Caco-2 (cell line): Measurements from ENCODE around the gene GRB14. TPM values are rescaled to one million over a fixed set of nuclear protein-coding genes. Genes with fewer than 3 reads are reported as not detected.

Source experiments
- BruUV-seq: library from RNA; stranded (reverse); fragments of 400-500 nt; replicated peaks from 2 replicates; lab custom pipeline; 2021; lab: Mats Ljungman, UMichigan
- CTCF ChIA-PET: fragments of 300-600 bp; sonication (Branson Sonifier 250); formaldehyde crosslinking; loops from one replicate; lab custom pipeline; 2022; ENCODE audit warnings: antibody characterized with exemption; lab: Charles Lee
- POLR2A ChIA-PET: fragments of 300-600 bp; sonication (Branson Sonifier 250); formaldehyde crosslinking; loops from one replicate; lab custom pipeline; 2022; ENCODE audit warnings: antibody characterized with exemption; lab: Charles Lee
- DNase-seq, 2 experiments: peaks; one replicate each; pipeline versions ENCODE4 v3.0.0 to v3.0.0-alpha.2; 2020 to 2022
- H3K27me3 ChIP-seq: replicated peaks from 2 replicates; pipeline ENCODE4 v1.6.0; 2011; ENCODE audit warnings: low read length; ENCODE audit not compliant: control insufficient read depth, insufficient read depth
- H3K36me3 ChIP-seq: 2 replicates; pipeline ENCODE4 v1.5.1; 2011; ENCODE audit warnings: low read length; ENCODE audit not compliant: control insufficient read depth, insufficient read depth
- H3K4me1 ChIP-seq: fragments of 250-450 bp; sonication (Bioruptor Pico); 2 replicates; pipeline ENCODE4 v1.5.1; 2020; ENCODE audit warnings: mild to moderate bottlenecking
- H3K4me3 ChIP-seq: 2 replicates; pipeline ENCODE4 v1.5.1; 2011; ENCODE audit warnings: low read depth, mild to moderate bottlenecking, control low read depth, low read length
- H3K9me3 ChIP-seq: fragments of 250-450 bp; sonication (Bioruptor Pico); 2 replicates; pipeline ENCODE4 v1.5.1; 2020; ENCODE audit warnings: mild to moderate bottlenecking, moderate library complexity
- H3K27ac Mint-ChIP-seq: one replicate; pipeline ENCODE4 v1.8.0; 2022; ENCODE audit warnings: mixed read lengths; ENCODE audit not compliant: unreplicated experiment
- H3K27me3 Mint-ChIP-seq: one replicate; pipeline ENCODE4 v1.8.0; 2022; ENCODE audit warnings: mixed read lengths; ENCODE audit not compliant: insufficient read depth, unreplicated experiment
- H3K36me3 Mint-ChIP-seq: one replicate; pipeline ENCODE4 v1.8.0; 2022; ENCODE audit warnings: mild to moderate bottlenecking, mixed read lengths; ENCODE audit not compliant: insufficient read depth, unreplicated experiment
- H3K4me1 Mint-ChIP-seq: one replicate; pipeline ENCODE4 v1.8.0; 2022; ENCODE audit warnings: low read depth, mixed read lengths; ENCODE audit not compliant: unreplicated experiment
- H3K4me3 Mint-ChIP-seq: one replicate; pipeline ENCODE4 v1.8.0; 2022; ENCODE audit warnings: mild to moderate bottlenecking, moderate library complexity, mixed read lengths; ENCODE audit not compliant: unreplicated experiment
- H3K9me3 Mint-ChIP-seq: one replicate; pipeline ENCODE4 v1.8.0; 2022; ENCODE audit warnings: mixed read lengths; ENCODE audit not compliant: unreplicated experiment
- CTCF ChIP-seq, 2 experiments: fragments of 200-600 bp in 1 of 2; IDR thresholded peaks; 1 replicate in 1 of 2; 2 replicates in 1 of 2; pipeline versions ENCODE4 v1.5.1 to v1.8.0; 2011 to 2022; ENCODE audit warnings: antibody characterized with exemption in 1 of 2, control low read depth in 1 of 2, inconsistent platforms in 1 of 2, low read depth in 1 of 2, low read length in 1 of 2, mild to moderate bottlenecking in 1 of 2, moderate library complexity in 1 of 2; ENCODE audit not compliant: insufficient read depth in 1 of 2, severe bottlenecking in 1 of 2, unreplicated experiment in 1 of 2
- intact Hi-C: fragments of 100-400 bp; cut with micrococcal nuclease; formaldehyde crosslinking; loops from one replicate; pipeline ENCODE4 v1.10.0; 2022; ENCODE audit not compliant: unreplicated experiment
- total RNA-seq: library from RNA; stranded (reverse); gene quantifications from 2 replicates; pipeline ENCODE4 v1.2.3, GENCODE V29; 2022

Gene GRB14
- total RNA-seq, 1 experiment from 2014 or later: 12.7 TPM

GRCh38 chr2:164593541-164593940 lies 27.7 kb downstream of the GRB14 start:
- TF ChIP-seq CTCF (IDR thresholded peaks at IDR 0.05; ENCODE audit: insufficient read depth in 1 of 2, low read depth in 1 of 2, low read length in 1 of 2, severe bottlenecking in 1 of 2, unreplicated experiment in 1 of 2): no peak
- no peaks in the 10 kb centered on the region; the same call in 1 of the 2 replicates for H3K36me3 ChIP-seq
- H3K4me3 ChIP-seq: no peak overlapping the region
- intact Hi-C loops: no loop called here
- BruUV-seq: no TSS peak
- DNase-seq: no peak
- no peaks in the 10 kb centered on the region for H3K4me1 ChIP-seq
- H3K27me3 ChIP-seq: no peaks in the 10 kb centered on the region
- no peaks in the 10 kb centered on the region for H3K9me3 ChIP-seq
- Mint-ChIP-seq H3K27me3 (no peaks in the 10 kb centered on the region), H3K4me3 (no peak overlapping the region), H3K27ac (no peak overlapping the region), H3K36me3 (peaks cover 4% of the 10 kb centered on the region), H3K4me1 (peaks cover 6% of the 10 kb centered on the region), H3K9me3 (peaks cover 10% of the 10 kb centered on the region)
- POLR2A ChIA-PET: no interaction called here
- CTCF ChIA-PET: no interaction called here

GRCh38 chr2:164589522-164589921 lies 31.8 kb downstream of the GRB14 start:
- no peak for TF ChIP-seq CTCF (IDR thresholded peaks at IDR 0.05; ENCODE audit: insufficient read depth in 1 of 2, low read depth in 1 of 2, low read length in 1 of 2, severe bottlenecking in 1 of 2, unreplicated experiment in 1 of 2)
- Histone ChIP-seq H3K4me3 (no peak overlapping the region), H3K9me3 (no peaks in the 10 kb centered on the region), H3K36me3 (no peaks in the 10 kb centered on the region), H3K4me1 (no peaks in the 10 kb centered on the region), H3K27me3 (no peaks in the 10 kb centered on the region)
- H3K4me3 Mint-ChIP-seq: no peak overlapping the region
- intact Hi-C loops: no loop called here
- no peaks in the 10 kb centered on the region for H3K27me3 Mint-ChIP-seq
- BruUV-seq: no TSS peak
- H3K27ac Mint-ChIP-seq: no peak overlapping the region
- POLR2A ChIA-PET: no interaction called here
- DNase-seq: no peak
- CTCF ChIA-PET: no interaction called here
- peaks cover 6% of the 10 kb centered on the region for H3K4me1 Mint-ChIP-seq
- peaks cover 4% of the 10 kb centered on the region for H3K36me3 Mint-ChIP-seq
- H3K9me3 Mint-ChIP-seq: peaks cover 10% of the 10 kb centered on the region

GRCh38 chr2:164581050-164581449 lies 40.2 kb downstream of the GRB14 start:
- no peak overlapping the region for H3K4me3 ChIP-seq
- no peaks in the 10 kb centered on the region for H3K36me3 ChIP-seq
- ChIA-PET CTCF (no interaction called here), POLR2A (no interaction called here)
- TF ChIP-seq CTCF (IDR thresholded peaks at IDR 0.05; ENCODE audit: insufficient read depth in 1 of 2, low read depth in 1 of 2, low read length in 1 of 2, severe bottlenecking in 1 of 2, unreplicated experiment in 1 of 2): no peak
- Mint-ChIP-seq H3K36me3 (no peaks in the 10 kb centered on the region), H3K27me3 (no peaks in the 10 kb centered on the region), H3K9me3 (no peaks in the 10 kb centered on the region), H3K4me1 (no peaks in the 10 kb centered on the region), H3K27ac (no peak overlapping the region), H3K4me3 (no peak overlapping the region)
- no peaks in the 10 kb centered on the region for H3K4me1 ChIP-seq
- H3K9me3 ChIP-seq: no peaks in the 10 kb centered on the region
- BruUV-seq: no TSS peak
- no peak for DNase-seq
- H3K27me3 ChIP-seq: no peaks in the 10 kb centered on the region
- intact Hi-C loops: no loop called here
